Stimulated activated naive CD8-positive, alpha-beta T cell treated with anti-CD3 and anti-CD28 coated beads, Interleukin-15, amount 100 ng/mL, for 72 hours (primary cell): Measurements from ENCODE around the gene SEC11C.
"Not testable (repeated sequence)": the region's sequence is repeated elsewhere in the genome, so short reads cannot be mapped to it uniquely, and the experiment has no call there.

Experiments used
- ATAC-seq: fragments of 150-1000 bp; cut with Tn5 transposase; 2 replicates; pipeline ENCODE4 v1.10.0; 2021; ENCODE audit warnings: mild to moderate bottlenecking, moderate library complexity
- DNase-seq, 2 donors: peaks; one replicate each; pipeline ENCODE4 v3.0.0; 2021 to 2022
- H3K27ac Mint-ChIP-seq, 2 donors: one replicate each; pipeline ENCODE4 v1.8.0; 2022; ENCODE audit warnings: mild to moderate bottlenecking in 2 of 2, mixed read lengths in 2 of 2, moderate library complexity in 2 of 2
- H3K27me3 Mint-ChIP-seq: one replicate; pipeline ENCODE4 v1.8.0; 2022; ENCODE audit warnings: mixed read lengths
- H3K4me1 Mint-ChIP-seq: one replicate; pipeline ENCODE4 v1.8.0; 2022; ENCODE audit warnings: mild to moderate bottlenecking, mixed read lengths
- H3K4me3 Mint-ChIP-seq, 2 donors: one replicate each; pipeline ENCODE4 v1.8.0; 2022; ENCODE audit warnings: mild to moderate bottlenecking in 2 of 2, mixed read lengths in 2 of 2, moderate library complexity in 1 of 2
- H3K9me3 Mint-ChIP-seq, 2 donors: one replicate each; pipeline ENCODE4 v1.8.0; 2022; ENCODE audit warnings: mixed read lengths in 2 of 2

Gene SEC11C

GRCh38 chr18:59140302-59140885 lies 710 bp downstream of the SEC11C start:
- H3K4me3 Mint-ChIP-seq, result peak overlapping the region; percentile 89 to 90
- H3K9me3 Mint-ChIP-seq, result no peaks in the 10 kb centered on the region
- DNase-seq (no peak), ATAC-seq (no peak)
- peaks cover 10% of the 10 kb centered on the region for H3K27me3 Mint-ChIP-seq
- peak overlapping the region; percentile 100 for H3K27ac Mint-ChIP-seq
- peaks cover 44% of the 10 kb centered on the region for H3K4me1 Mint-ChIP-seq

DNA sequence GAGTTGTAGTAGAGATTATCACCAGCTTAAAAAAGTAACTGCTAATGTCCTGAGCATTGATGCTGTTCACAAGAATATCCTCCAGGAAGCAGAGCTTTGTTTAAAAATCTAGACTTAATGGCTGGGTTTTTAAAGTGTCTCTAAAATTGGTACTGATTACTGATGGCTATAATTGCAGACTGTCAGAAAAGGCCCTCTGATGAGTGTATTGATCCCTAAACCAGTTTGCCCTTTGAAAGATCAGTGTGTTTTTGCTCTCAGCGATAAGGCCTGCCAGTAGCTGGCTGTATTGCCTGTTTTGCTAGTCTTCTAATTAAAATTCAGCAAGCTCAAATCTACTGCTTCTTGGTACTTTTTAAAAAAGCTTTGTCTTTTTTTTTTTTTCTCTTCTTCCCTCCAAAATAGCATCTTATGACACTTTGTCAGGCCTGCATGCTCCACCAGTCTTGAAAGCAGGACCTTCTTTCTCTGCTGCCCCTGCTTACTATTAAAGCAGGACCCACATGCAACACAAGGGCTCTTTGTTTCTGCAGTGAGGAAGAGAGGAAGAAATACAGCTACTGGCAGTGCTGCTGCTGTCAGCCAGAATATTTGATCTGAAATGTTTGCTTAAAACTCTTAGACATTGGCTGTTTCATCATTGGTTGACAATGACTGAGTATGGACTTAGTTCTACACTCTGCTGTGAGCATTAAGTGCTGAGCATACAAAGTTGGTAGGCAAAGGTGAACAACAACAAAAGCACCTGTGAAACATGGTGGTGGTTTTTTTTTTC lies 1.8 kb downstream of the SEC11C start:
- DNase-seq (no peak), ATAC-seq (no peak)
- Mint-ChIP-seq H3K27me3 (no peaks in the 10 kb centered on the region), H3K9me3 (no peaks in the 10 kb centered on the region), H3K4me1 (peaks cover 52% of the 10 kb centered on the region), H3K4me3 (peak overlapping the region; percentile 89 to 90), H3K27ac (no peak overlapping the region)

GRCh38 chr18:59142274-59142673 lies 2.6 kb downstream of the SEC11C start:
- no peak for DNase-seq
- ATAC-seq, result no peak
- Mint-ChIP-seq H3K27ac (peak overlapping the region in 1 of 2 donors; percentile 66), H3K9me3 (no peaks in the 10 kb centered on the region), H3K4me3 (peak overlapping the region; percentile 60 to 76), H3K4me1 (peaks cover 58% of the 10 kb centered on the region), H3K27me3 (no peaks in the 10 kb centered on the region)

GRCh38 chr18:59142800-59143416 lies 3.2 kb downstream of the SEC11C start:
- H3K27ac Mint-ChIP-seq, H3K27me3 Mint-ChIP-seq, ATAC-seq, DNase-seq, H3K9me3 Mint-ChIP-seq: not testable (repeated sequence)
- Mint-ChIP-seq H3K4me1 (peaks cover 64% of the 10 kb centered on the region), H3K4me3 (peak overlapping the region; percentile 60 to 76)

- no peak for ATAC-seq
- no peaks in the 10 kb centered on the region for H3K9me3 Mint-ChIP-seq
- no peaks in the 10 kb centered on the region for H3K27me3 Mint-ChIP-seq
- peak overlapping the region; percentile 61 to 73 for H3K4me3 Mint-ChIP-seq
- peaks cover 69% of the 10 kb centered on the region for H3K4me1 Mint-ChIP-seq
- DNase-seq, result no peak
- peak overlapping the region in 1 of 2 donors; percentile 43 for H3K27ac Mint-ChIP-seq
Measured at GRCh38 chr18:59143441-59143840, 3.8 kb downstream of the SEC11C start.

GRCh38 chr18:59144483-59144882 lies 4.8 kb downstream of the SEC11C start:
- Mint-ChIP-seq H3K27ac (no peak overlapping the region), H3K27me3 (no peaks in the 10 kb centered on the region), H3K4me3 (peak overlapping the region in 1 of 2 donors; percentile 30), H3K9me3 (no peaks in the 10 kb centered on the region), H3K4me1 (peaks cover 80% of the 10 kb centered on the region)
- DNase-seq (no peak), ATAC-seq (no peak)

DNA sequence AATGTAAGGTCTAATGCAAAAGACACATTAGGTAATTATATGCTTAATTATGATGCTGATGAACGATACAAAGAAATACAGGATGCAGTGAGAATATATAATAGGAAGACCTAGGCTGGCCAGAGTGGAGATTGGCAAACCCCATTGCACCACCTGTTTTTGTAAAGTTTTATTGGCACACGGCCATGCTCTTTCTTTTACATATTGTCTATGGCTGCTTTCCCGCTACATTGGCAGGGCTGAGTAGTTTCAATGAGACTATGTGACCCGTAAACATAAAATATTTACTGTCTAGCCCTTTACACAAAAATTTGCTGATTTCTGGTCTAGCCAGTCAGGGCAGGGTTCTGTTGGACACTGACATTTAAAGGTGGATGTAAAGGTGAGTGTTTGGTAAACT lies 5.4 kb downstream of the SEC11C start:
- Mint-ChIP-seq H3K27me3 (no peaks in the 10 kb centered on the region), H3K27ac (no peak overlapping the region), H3K9me3 (no peaks in the 10 kb centered on the region), H3K4me3 (no peak overlapping the region), H3K4me1 (peaks cover 81% of the 10 kb centered on the region)
- DNase-seq, result no peak
- no peak for ATAC-seq

GRCh38 chr18:59148192-59148591 lies 8.5 kb downstream of the SEC11C start:
- Mint-ChIP-seq H3K4me1 (peaks cover 54% of the 10 kb centered on the region), H3K27ac (peak overlapping the region; percentile 70 to 93), H3K4me3 (no peak overlapping the region), H3K27me3 (no peaks in the 10 kb centered on the region), H3K9me3 (no peaks in the 10 kb centered on the region)
- no peak for ATAC-seq
- no peak for DNase-seq

DNA sequence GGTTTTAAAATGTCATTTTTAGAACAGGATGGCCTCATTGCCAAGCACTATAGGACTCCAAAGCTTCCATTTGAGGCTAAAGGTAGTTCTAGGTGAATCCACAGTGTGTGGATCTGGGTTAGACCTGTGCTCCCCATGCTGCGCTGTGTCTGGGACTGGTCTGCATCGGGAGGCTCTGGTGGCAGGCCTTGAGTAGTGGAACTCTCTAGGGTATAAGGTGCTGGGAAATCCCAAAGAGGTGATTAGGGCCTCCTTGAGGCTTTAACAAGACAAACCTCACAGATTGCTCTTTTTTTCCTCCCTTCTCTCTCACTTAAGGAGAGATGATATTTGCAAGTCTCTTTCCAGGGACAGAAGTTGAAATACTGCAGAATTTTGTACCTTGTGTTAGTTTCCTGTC lies 9.3 kb downstream of the SEC11C start:
- ATAC-seq (peak; percentile 76), DNase-seq (no peak)
- H3K4me1 Mint-ChIP-seq, result peaks cover 46% of the 10 kb centered on the region
- peak overlapping the region in 1 of 2 donors; percentile 36 for H3K4me3 Mint-ChIP-seq
- peak overlapping the region; percentile 80 to 93 for H3K27ac Mint-ChIP-seq
- no peaks in the 10 kb centered on the region for H3K27me3 Mint-ChIP-seq
- H3K9me3 Mint-ChIP-seq, result no peaks in the 10 kb centered on the region

- Mint-ChIP-seq H3K4me1 (peaks cover 43% of the 10 kb centered on the region), H3K9me3 (no peaks in the 10 kb centered on the region), H3K27ac (peak overlapping the region in 1 of 2 donors; percentile 93), H3K4me3 (no peak overlapping the region), H3K27me3 (no peaks in the 10 kb centered on the region)
- ATAC-seq (peak; percentile 55), DNase-seq (no peak)
Measured at GRCh38 chr18:59149416-59149815, 9.7 kb downstream of the SEC11C start.

GRCh38 chr18:59150236-59150635 lies 10.6 kb downstream of the SEC11C start:
- no peaks in the 10 kb centered on the region for H3K9me3 Mint-ChIP-seq
- no peak overlapping the region for H3K4me3 Mint-ChIP-seq
- ATAC-seq, result no peak
- peaks cover 39% of the 10 kb centered on the region for H3K4me1 Mint-ChIP-seq
- H3K27me3 Mint-ChIP-seq, result no peaks in the 10 kb centered on the region
- no peak overlapping the region for H3K27ac Mint-ChIP-seq
- no peak for DNase-seq

- no peaks in the 10 kb centered on the region for H3K9me3 Mint-ChIP-seq
Measured at GRCh38 chr18:59155153-59155552, 15.5 kb downstream of the SEC11C start.

GRCh38 chr18:59156316-59156715 lies 16.6 kb downstream of the SEC11C start:
- no peaks in the 10 kb centered on the region for H3K9me3 Mint-ChIP-seq
- DNase-seq (no peak), ATAC-seq (no peak)
- H3K4me3 Mint-ChIP-seq, result no peak overlapping the region
- H3K27ac Mint-ChIP-seq, result peak overlapping the region in 1 of 2 donors; percentile 34
- no peaks in the 10 kb centered on the region for H3K27me3 Mint-ChIP-seq
- H3K4me1 Mint-ChIP-seq, result no peaks in the 10 kb centered on the region

More at GRCh38 chr18:59155153-59155552, 15.5 kb downstream of the SEC11C start:
- Mint-ChIP-seq H3K4me1 (no peaks in the 10 kb centered on the region), H3K4me3 (no peak overlapping the region), H3K27me3 (no peaks in the 10 kb centered on the region), H3K27ac (no peak overlapping the region)
- ATAC-seq (no peak), DNase-seq (no peak)

- Mint-ChIP-seq H3K4me1 (no peaks in the 10 kb centered on the region), H3K4me3 (no peak overlapping the region), H3K27me3 (no peaks in the 10 kb centered on the region), H3K9me3 (no peaks in the 10 kb centered on the region), H3K27ac (peak overlapping the region in 1 of 2 donors; percentile 63)
- ATAC-seq (no peak), DNase-seq (no peak)
Measured at GRCh38 chr18:59159265-59159664, 19.6 kb downstream of the SEC11C start.

GRCh38 chr18:59159986-59160385 lies 20.3 kb downstream of the SEC11C start:
- no peak overlapping the region for H3K4me3 Mint-ChIP-seq
- DNase-seq (no peak), ATAC-seq (no peak)
- H3K9me3 Mint-ChIP-seq, result no peaks in the 10 kb centered on the region
- H3K27ac Mint-ChIP-seq, result no peak overlapping the region
- no peaks in the 10 kb centered on the region for H3K4me1 Mint-ChIP-seq
- H3K27me3 Mint-ChIP-seq, result no peaks in the 10 kb centered on the region

DNA sequence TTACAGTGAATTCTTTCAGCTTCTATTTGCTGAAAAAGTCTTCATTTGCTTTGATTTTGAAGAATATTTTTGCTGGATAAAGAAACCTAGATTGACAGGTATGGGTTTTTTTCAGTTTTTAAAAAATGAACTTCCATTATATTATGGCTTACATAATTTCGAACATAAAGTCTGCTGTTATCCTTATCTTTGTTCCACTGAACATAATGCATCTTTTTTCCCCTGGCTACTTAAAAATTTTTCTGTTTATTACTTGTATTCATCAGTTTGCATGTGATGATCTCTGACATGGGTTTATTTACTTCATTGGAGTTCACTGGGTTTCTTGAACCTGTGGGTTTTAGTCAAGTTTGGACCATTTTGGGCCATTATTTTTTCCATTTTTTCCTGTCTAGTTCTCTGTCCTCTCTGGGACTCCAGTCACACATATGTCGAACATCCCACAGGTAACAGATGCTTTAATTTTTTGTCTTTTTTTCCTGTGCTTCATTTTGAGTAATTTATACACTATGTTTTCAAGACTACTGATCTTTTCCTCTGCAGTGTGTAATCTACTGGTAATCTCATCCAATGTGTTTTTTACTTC lies 33.1 kb downstream of the SEC11C start:
- no peak overlapping the region for H3K4me3 Mint-ChIP-seq
- peaks cover 24 to 32% of the 10 kb centered on the region in 2 donors for H3K9me3 Mint-ChIP-seq
- DNase-seq, result no peak

More for the DNA sequence above, 33.1 kb downstream of the SEC11C start:
- Mint-ChIP-seq H3K27ac (no peak overlapping the region), H3K27me3 (peaks cover 13% of the 10 kb centered on the region), H3K4me1 (no peaks in the 10 kb centered on the region)
- ATAC-seq, result no peak
